Loucy (cell line): Measurements from ENCODE around the gene PRR5L.
A peak's percentile ranks its signal among the peaks of the same experiment; 100 is the strongest.

Source experiments
- H2AFZ ChIP-seq: fragments of 200-600 bp; sonication (generic); 2 replicates; pipeline ENCODE4 v1.6.0; 2016; ENCODE audit warnings: antibody characterized with exemption, mild to moderate bottlenecking, low read length, moderate library complexity
- H3F3A ChIP-seq: fragments of 200-600 bp; 2 replicates; pipeline ENCODE4 v1.6.0; 2016; ENCODE audit warnings: antibody characterized with exemption, low read depth, mild to moderate bottlenecking
- H3K27me3 ChIP-seq: fragments of 200-600 bp; sonication (generic); 2 replicates; pipeline ENCODE4 v1.6.1; 2014; ENCODE audit warnings: low read length, mild to moderate bottlenecking; ENCODE audit not compliant: insufficient read depth, poor library complexity, severe bottlenecking
- H3K36me3 ChIP-seq: fragments of 200-600 bp; sonication (generic); 2 replicates; pipeline ENCODE4 v1.6.1; 2016; ENCODE audit warnings: low read length; ENCODE audit not compliant: insufficient read depth
- H3K4me1 ChIP-seq: fragments of 200-600 bp; sonication (generic); 2 replicates; pipeline ENCODE4 v1.5.1; 2014; ENCODE audit warnings: low read length, mild to moderate bottlenecking; ENCODE audit not compliant: insufficient read depth, poor library complexity, severe bottlenecking
- H3K4me2 ChIP-seq: fragments of 200-600 bp; sonication (generic); 2 replicates; pipeline ENCODE4 v1.6.0; 2014; ENCODE audit warnings: antibody characterized with exemption, low read length, low read depth, mild to moderate bottlenecking; ENCODE audit not compliant: poor library complexity, severe bottlenecking
- H3K4me3 ChIP-seq: fragments of 200-600 bp; sonication (generic); 2 replicates; pipeline ENCODE4 v1.5.1; 2014; ENCODE audit warnings: low read length, mild to moderate bottlenecking, mixed read lengths; ENCODE audit not compliant: poor library complexity, severe bottlenecking
- H3K79me2 ChIP-seq: fragments of 200-600 bp; sonication (generic); 2 replicates; pipeline ENCODE4 v1.6.1; 2014; ENCODE audit warnings: low read length; ENCODE audit not compliant: insufficient read depth
- H3K9ac ChIP-seq: fragments of 200-600 bp; sonication (generic); 2 replicates; pipeline ENCODE4 v1.6.0; 2014; ENCODE audit warnings: mild to moderate bottlenecking, low read depth, low read length, moderate library complexity; ENCODE audit not compliant: poor library complexity, severe bottlenecking
- H3K9me2 ChIP-seq: fragments of 200-600 bp; sonication (generic); replicated peaks from 2 replicates; pipeline ENCODE4 v1.6.1; 2016; ENCODE audit warnings: low read depth, low read length, mixed read lengths
- H3K9me3 ChIP-seq: fragments of 200-600 bp; sonication (generic); 2 replicates; pipeline ENCODE4 v1.6.1; 2014; ENCODE audit warnings: mild to moderate bottlenecking, antibody characterized with exemption, low read length, low read depth; ENCODE audit not compliant: insufficient read depth
- H4K20me1 ChIP-seq: fragments of 200-600 bp; sonication (generic); 2 replicates; pipeline ENCODE4 v1.6.0; 2014; ENCODE audit warnings: antibody characterized with exemption, low read length, mild to moderate bottlenecking; ENCODE audit not compliant: insufficient read depth, poor library complexity, severe bottlenecking
- CTCF ChIP-seq: fragments of 200-600 bp; sonication (generic); conservative IDR thresholded peaks from 2 replicates; pipeline ENCODE4 v1.5.1; 2014; ENCODE audit warnings: mild to moderate bottlenecking, antibody characterized with exemption, low read length
- EZH2phosphoT487 ChIP-seq: fragments of 200-600 bp; IDR thresholded peaks from 2 replicates; pipeline ENCODE4 v1.6.1; 2018; ENCODE audit warnings: antibody characterized with exemption, mild to moderate bottlenecking, moderate library complexity, borderline replicate concordance

Gene PRR5L

GRCh38 chr11:36409152-36409816, 113.2 kb downstream of the PRR5L start:
- Histone ChIP-seq H3K27me3 (no peaks in the 10 kb centered on the region), H3K4me2 (peak overlapping the region; percentile 67), H3K4me3 (peak overlapping the region; percentile 62), H3F3A (peaks cover 12% of the 10 kb centered on the region), H3K9ac (peak overlapping the region; percentile 69), H4K20me1 (no peaks in the 10 kb centered on the region), H3K4me1 (peaks cover 61% of the 10 kb centered on the region), H3K9me2 (no peaks in the 10 kb centered on the region), H2AFZ (no peak overlapping the region), H3K79me2 (peaks cover 64% of the 10 kb centered on the region), H3K36me3 (peaks cover 73% of the 10 kb centered on the region), H3K9me3 (no peaks in the 10 kb centered on the region)
- no peak for TF ChIP-seq CTCF
- TF ChIP-seq EZH2phosphoT487 = no peak

GRCh38 chr11:36411202-36411640, 115.1 kb downstream of the PRR5L start:
- H3K4me2 ChIP-seq = peak overlapping the region; percentile 67
- peaks cover 64% of the 10 kb centered on the region for H3K36me3 ChIP-seq
- H3K9me3 ChIP-seq = no peaks in the 10 kb centered on the region
- H3K27me3 ChIP-seq = no peaks in the 10 kb centered on the region
- no peak for TF ChIP-seq EZH2phosphoT487
- no peak for TF ChIP-seq CTCF
- no peak overlapping the region for H2AFZ ChIP-seq
- peaks cover 62% of the 10 kb centered on the region for H3K79me2 ChIP-seq
- H3K9ac ChIP-seq = peak overlapping the region; percentile 68
- H3K9me2 ChIP-seq = no peaks in the 10 kb centered on the region
- peaks cover 5% of the 10 kb centered on the region for H4K20me1 ChIP-seq
- H3K4me1 ChIP-seq = peaks cover 66% of the 10 kb centered on the region
- peak overlapping the region; percentile 41 for H3K4me3 ChIP-seq
- H3F3A ChIP-seq = peaks cover 12% of the 10 kb centered on the region

GRCh38 chr11:36412781-36413383, 116.8 kb downstream of the PRR5L start:
- Histone ChIP-seq H3K9me3 (no peaks in the 10 kb centered on the region), H3F3A (peaks cover 12% of the 10 kb centered on the region), H2AFZ (no peak overlapping the region), H3K79me2 (peaks cover 72% of the 10 kb centered on the region), H3K9ac (peak overlapping the region; percentile 68), H3K4me2 (no peak overlapping the region), H4K20me1 (peaks cover 5% of the 10 kb centered on the region), H3K27me3 (no peaks in the 10 kb centered on the region), H3K9me2 (no peaks in the 10 kb centered on the region), H3K36me3 (peaks cover 66% of the 10 kb centered on the region), H3K4me3 (no peak overlapping the region), H3K4me1 (peaks cover 71% of the 10 kb centered on the region)
- no peak for TF ChIP-seq EZH2phosphoT487
- no peak for TF ChIP-seq CTCF
